ENCODE measurements around the gene COL6A1. TPM values are rescaled to one million over a fixed set of nuclear protein-coding genes. Genes with fewer than 3 reads are reported as not detected.

Gene COL6A1
- total RNA-seq, 3 donors from 2014 or later = 2.8 to 3.6 (median 3.0) TPM

- no peak for DNase-seq
- no peaks in the 10 kb centered on the region for H3K36me3 Mint-ChIP-seq (ENCODE audit: insufficient read depth)
- no peak overlapping the region for H3K4me3 Mint-ChIP-seq
- H3K4me1 Mint-ChIP-seq (ENCODE audit: low read depth) = no peaks in the 10 kb centered on the region
- H3K27me3 Mint-ChIP-seq (ENCODE audit: low read depth) = no peaks in the 10 kb centered on the region
- no peak for ATAC-seq
- no peaks in the 10 kb centered on the region for H3K9me3 Mint-ChIP-seq
Measured at GRCh38 chr21:45941717-45942546, 39.6 kb upstream of the COL6A1 start.

GRCh38 chr21:45942755-45943629 lies 38.6 kb upstream of the COL6A1 start:
- no peaks in the 10 kb centered on the region for H3K36me3 Mint-ChIP-seq (ENCODE audit: insufficient read depth)
- H3K9me3 Mint-ChIP-seq = no peaks in the 10 kb centered on the region
- no peak overlapping the region for H3K4me3 Mint-ChIP-seq

GRCh38 chr21:45943630-45944540 lies 37.7 kb upstream of the COL6A1 start:
- no peaks in the 10 kb centered on the region for H3K4me1 Mint-ChIP-seq (ENCODE audit: low read depth)
- H3K36me3 Mint-ChIP-seq (ENCODE audit: insufficient read depth) = no peaks in the 10 kb centered on the region
- ATAC-seq = no peak
- H3K4me3 Mint-ChIP-seq = no peak overlapping the region
- peaks cover 4% of the 10 kb centered on the region for H3K27me3 Mint-ChIP-seq (ENCODE audit: low read depth)
- no peak for DNase-seq
- no peaks in the 10 kb centered on the region for H3K9me3 Mint-ChIP-seq

More at GRCh38 chr21:45942755-45943629, 38.6 kb upstream of the COL6A1 start:
- no peak for ATAC-seq
- H3K4me1 Mint-ChIP-seq (ENCODE audit: low read depth) = no peaks in the 10 kb centered on the region
- DNase-seq = no peak
- H3K27me3 Mint-ChIP-seq (ENCODE audit: low read depth) = no peaks in the 10 kb centered on the region

GRCh38 chr21:45944601-45945000 lies 37.0 kb upstream of the COL6A1 start:
- H3K36me3 Mint-ChIP-seq (ENCODE audit: insufficient read depth) = no peaks in the 10 kb centered on the region
- H3K27me3 Mint-ChIP-seq (ENCODE audit: low read depth) = peaks cover 4% of the 10 kb centered on the region
- no peak overlapping the region for H3K4me3 Mint-ChIP-seq
- DNase-seq (no peak), ATAC-seq (no peak)
- no peaks in the 10 kb centered on the region for H3K9me3 Mint-ChIP-seq
- H3K4me1 Mint-ChIP-seq (ENCODE audit: low read depth) = no peaks in the 10 kb centered on the region

- Mint-ChIP-seq H3K4me1 (ENCODE audit: low read depth) (no peaks in the 10 kb centered on the region), H3K36me3 (ENCODE audit: insufficient read depth) (no peaks in the 10 kb centered on the region), H3K9me3 (no peaks in the 10 kb centered on the region), H3K27me3 (ENCODE audit: low read depth) (peaks cover 4% of the 10 kb centered on the region), H3K4me3 (no peak overlapping the region)
- ATAC-seq (no peak), DNase-seq (no peak)
Measured at GRCh38 chr21:45945066-45945867, 36.3 kb upstream of the COL6A1 start.

- DNase-seq (no peak), ATAC-seq (no peak)
- no peak overlapping the region for H3K4me3 Mint-ChIP-seq
- H3K9me3 Mint-ChIP-seq = no peaks in the 10 kb centered on the region
- no peaks in the 10 kb centered on the region for H3K36me3 Mint-ChIP-seq (ENCODE audit: insufficient read depth)
- no peaks in the 10 kb centered on the region for H3K4me1 Mint-ChIP-seq (ENCODE audit: low read depth)
- peaks cover 4% of the 10 kb centered on the region for H3K27me3 Mint-ChIP-seq (ENCODE audit: low read depth)
Measured at GRCh38 chr21:45945868-45946210, 35.7 kb upstream of the COL6A1 start.

- Mint-ChIP-seq H3K36me3 (ENCODE audit: insufficient read depth) (no peaks in the 10 kb centered on the region), H3K9me3 (no peaks in the 10 kb centered on the region)
- ATAC-seq = no peak
Measured at GRCh38 chr21:45947296-45947695, 34.3 kb upstream of the COL6A1 start.

GRCh38 chr21:45947716-45948255 lies 33.8 kb upstream of the COL6A1 start:
- Mint-ChIP-seq H3K9me3 (no peaks in the 10 kb centered on the region), H3K4me3 (no peak overlapping the region), H3K4me1 (ENCODE audit: low read depth) (no peaks in the 10 kb centered on the region), H3K36me3 (ENCODE audit: insufficient read depth) (no peaks in the 10 kb centered on the region), H3K27me3 (ENCODE audit: low read depth) (peaks cover 11% of the 10 kb centered on the region)
- ATAC-seq (no peak), DNase-seq (no peak)

More at GRCh38 chr21:45947296-45947695, 34.3 kb upstream of the COL6A1 start:
- peaks cover 6% of the 10 kb centered on the region for H3K27me3 Mint-ChIP-seq (ENCODE audit: low read depth)
- H3K4me3 Mint-ChIP-seq = no peak overlapping the region
- no peak for DNase-seq
- H3K4me1 Mint-ChIP-seq (ENCODE audit: low read depth) = no peaks in the 10 kb centered on the region

- H3K36me3 Mint-ChIP-seq (ENCODE audit: insufficient read depth) = no peaks in the 10 kb centered on the region
Measured at GRCh38 chr21:45948576-45949141, 32.9 kb upstream of the COL6A1 start.

GRCh38 chr21:45949928-45950739 lies 31.4 kb upstream of the COL6A1 start:
- H3K27me3 Mint-ChIP-seq (ENCODE audit: low read depth) = peaks cover 15% of the 10 kb centered on the region
- DNase-seq = no peak
- no peaks in the 10 kb centered on the region for H3K36me3 Mint-ChIP-seq (ENCODE audit: insufficient read depth)
- no peak for ATAC-seq
- H3K9me3 Mint-ChIP-seq = no peaks in the 10 kb centered on the region
- no peak overlapping the region for H3K4me3 Mint-ChIP-seq
- no peaks in the 10 kb centered on the region for H3K4me1 Mint-ChIP-seq (ENCODE audit: low read depth)

More at GRCh38 chr21:45948576-45949141, 32.9 kb upstream of the COL6A1 start:
- DNase-seq = no peak
- no peaks in the 10 kb centered on the region for H3K4me1 Mint-ChIP-seq (ENCODE audit: low read depth)
- H3K27me3 Mint-ChIP-seq (ENCODE audit: low read depth) = peaks cover 15% of the 10 kb centered on the region
- no peak for ATAC-seq
- H3K4me3 Mint-ChIP-seq = no peak overlapping the region
- no peaks in the 10 kb centered on the region for H3K9me3 Mint-ChIP-seq

- no peak overlapping the region for H3K4me3 Mint-ChIP-seq
- H3K4me1 Mint-ChIP-seq (ENCODE audit: low read depth) = no peaks in the 10 kb centered on the region
- no peaks in the 10 kb centered on the region for H3K36me3 Mint-ChIP-seq (ENCODE audit: insufficient read depth)
- DNase-seq (no peak), ATAC-seq (no peak)
- H3K9me3 Mint-ChIP-seq = no peaks in the 10 kb centered on the region
- peaks cover 15% of the 10 kb centered on the region for H3K27me3 Mint-ChIP-seq (ENCODE audit: low read depth)
Measured at GRCh38 chr21:45950740-45951515, 30.6 kb upstream of the COL6A1 start.

- no peak overlapping the region for H3K4me3 Mint-ChIP-seq
- DNase-seq (no peak), ATAC-seq (no peak)
- H3K27me3 Mint-ChIP-seq (ENCODE audit: low read depth) = peaks cover 17% of the 10 kb centered on the region
- no peaks in the 10 kb centered on the region for H3K9me3 Mint-ChIP-seq
- no peaks in the 10 kb centered on the region for H3K36me3 Mint-ChIP-seq (ENCODE audit: insufficient read depth)
- H3K4me1 Mint-ChIP-seq (ENCODE audit: low read depth) = no peaks in the 10 kb centered on the region
Measured at GRCh38 chr21:45951676-45952075, 29.9 kb upstream of the COL6A1 start.
